ENCODE results near the gene CNIH3. TPM values are rescaled to one million over a fixed set of nuclear protein-coding genes. Genes with fewer than 3 reads are reported as not detected.

Gene CNIH3
- total RNA-seq, 1 donor from 2014 or later: 0.53 TPM

DNA sequence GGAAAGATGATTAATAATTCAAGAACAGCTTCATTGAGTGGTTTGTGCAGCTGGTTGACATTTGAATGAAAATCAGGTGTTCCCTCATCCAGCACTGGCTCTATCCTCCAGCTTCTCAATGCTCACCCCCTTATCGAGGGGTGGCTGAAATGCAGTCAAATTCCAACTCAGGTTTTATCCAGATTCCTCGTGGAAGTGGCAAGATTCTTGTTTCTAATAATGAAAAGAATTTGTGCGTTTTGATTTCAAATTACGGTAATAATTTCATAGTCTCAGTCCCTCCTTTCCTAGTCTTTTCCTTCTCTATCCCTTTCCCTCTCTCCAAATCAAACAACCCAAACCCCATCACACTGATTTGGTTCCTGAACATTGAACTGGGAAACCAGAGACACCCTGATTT lies 3.1 kb downstream of the CNIH3 start:
- FAIRE-seq (no peak), DNase-seq (ENCODE audit: low read depth) (no peak)
- TF ChIP-seq, protein P1, sequence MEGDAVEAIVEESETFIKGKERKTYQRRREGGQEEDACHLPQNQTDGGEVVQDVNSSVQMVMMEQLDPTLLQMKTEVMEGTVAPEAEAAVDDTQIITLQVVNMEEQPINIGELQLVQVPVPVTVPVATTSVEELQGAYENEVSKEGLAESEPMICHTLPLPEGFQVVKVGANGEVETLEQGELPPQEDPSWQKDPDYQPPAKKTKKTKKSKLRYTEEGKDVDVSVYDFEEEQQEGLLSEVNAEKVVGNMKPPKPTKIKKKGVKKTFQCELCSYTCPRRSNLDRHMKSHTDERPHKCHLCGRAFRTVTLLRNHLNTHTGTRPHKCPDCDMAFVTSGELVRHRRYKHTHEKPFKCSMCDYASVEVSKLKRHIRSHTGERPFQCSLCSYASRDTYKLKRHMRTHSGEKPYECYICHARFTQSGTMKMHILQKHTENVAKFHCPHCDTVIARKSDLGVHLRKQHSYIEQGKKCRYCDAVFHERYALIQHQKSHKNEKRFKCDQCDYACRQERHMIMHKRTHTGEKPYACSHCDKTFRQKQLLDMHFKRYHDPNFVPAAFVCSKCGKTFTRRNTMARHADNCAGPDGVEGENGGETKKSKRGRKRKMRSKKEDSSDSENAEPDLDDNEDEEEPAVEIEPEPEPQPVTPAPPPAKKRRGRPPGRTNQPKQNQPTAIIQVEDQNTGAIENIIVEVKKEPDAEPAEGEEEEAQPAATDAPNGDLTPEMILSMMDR (IDR thresholded peaks at IDR 0.05; ENCODE audit: insufficient read depth, low read length, severe bottlenecking): no peak
- Histone ChIP-seq H3K4me3 (ENCODE audit: low read depth, low read length) (no peak overlapping the region), H3K36me3 (ENCODE audit: control insufficient read depth, insufficient read depth, low read length) (no peaks in the 10 kb centered on the region), H3K27me3 (ENCODE audit: control insufficient read depth, insufficient read depth, low read length) (peaks cover 26% of the 10 kb centered on the region)

DNA sequence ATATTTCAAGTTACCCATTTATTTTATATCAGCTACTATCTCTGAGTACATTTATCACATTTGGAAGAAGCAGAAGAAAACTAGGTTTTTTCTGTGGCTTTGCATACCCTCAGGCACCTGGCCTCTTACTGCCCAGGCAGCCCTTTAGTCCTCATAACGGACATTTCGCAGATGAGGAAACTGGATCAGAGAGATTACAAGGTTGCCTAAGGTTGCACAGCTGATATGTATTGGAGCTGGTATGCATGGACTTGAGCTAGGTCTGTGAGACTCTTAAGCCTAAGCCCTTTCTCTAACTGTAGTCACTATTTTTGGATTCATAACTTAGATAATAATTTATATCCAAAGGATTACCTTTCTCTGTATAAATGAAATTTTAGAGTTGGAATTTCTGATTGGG lies 4.0 kb downstream of the CNIH3 start:
- no peak for DNase-seq (ENCODE audit: low read depth)
- no peaks in the 10 kb centered on the region for H3K36me3 ChIP-seq (ENCODE audit: control insufficient read depth, insufficient read depth, low read length)
- H3K4me3 ChIP-seq (ENCODE audit: low read depth, low read length): no peak overlapping the region
- no peak for FAIRE-seq
- peaks cover 26% of the 10 kb centered on the region for H3K27me3 ChIP-seq (ENCODE audit: control insufficient read depth, insufficient read depth, low read length)
- TF ChIP-seq, protein P1 (IDR thresholded peaks at IDR 0.05; ENCODE audit: insufficient read depth, low read length, severe bottlenecking): no peak

DNA sequence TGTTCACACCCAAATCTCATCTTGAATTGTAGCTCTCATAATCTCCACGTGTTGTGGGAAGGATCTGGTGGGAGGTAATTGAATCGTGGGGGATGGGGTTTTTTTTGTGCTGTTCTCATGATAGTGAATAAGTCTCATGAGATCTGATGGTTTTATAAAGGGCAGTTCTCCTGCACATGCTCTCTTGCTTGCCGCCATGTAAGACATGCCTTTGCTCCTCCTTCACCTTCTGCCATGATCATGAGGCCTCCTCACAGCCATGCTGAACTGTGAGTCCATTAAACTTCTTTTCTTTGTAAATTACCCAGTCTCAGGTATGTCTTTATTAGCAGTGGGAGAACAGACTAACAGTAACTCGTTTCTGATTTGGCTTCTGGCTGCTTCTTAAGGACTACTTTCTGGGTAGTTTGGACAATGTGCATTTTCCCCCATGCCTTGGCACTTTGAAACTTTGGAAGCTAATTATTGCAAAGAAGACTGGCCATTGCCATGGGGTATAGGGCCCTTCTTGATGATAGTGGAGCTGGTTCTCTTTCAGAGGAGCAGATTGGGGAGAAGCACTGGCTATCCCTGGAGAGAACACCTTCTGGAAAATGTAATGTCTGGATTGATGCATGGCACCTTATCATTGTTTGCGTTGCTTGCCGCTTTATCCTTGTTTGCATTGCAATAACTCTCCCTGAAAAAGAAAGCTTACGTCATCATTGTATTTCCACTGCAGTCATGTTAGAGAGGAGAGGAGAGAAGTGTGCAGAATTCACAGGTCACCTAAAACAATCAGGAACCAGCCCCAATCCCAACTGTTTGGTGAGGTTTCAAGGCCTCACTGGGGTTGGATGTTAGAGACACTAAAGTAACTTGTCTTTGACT lies 5.9 kb downstream of the CNIH3 start:
- no peaks in the 10 kb centered on the region for H3K36me3 ChIP-seq (ENCODE audit: control insufficient read depth, insufficient read depth, low read length)
- H3K27me3 ChIP-seq (ENCODE audit: control insufficient read depth, insufficient read depth, low read length): peaks cover 15% of the 10 kb centered on the region
- FAIRE-seq (no peak), DNase-seq (ENCODE audit: low read depth) (no peak)
- no peak overlapping the region for H3K4me3 ChIP-seq (ENCODE audit: low read depth, low read length)
- TF ChIP-seq, protein P1 (IDR thresholded peaks at IDR 0.05; ENCODE audit: insufficient read depth, low read length, severe bottlenecking): no peak

DNA sequence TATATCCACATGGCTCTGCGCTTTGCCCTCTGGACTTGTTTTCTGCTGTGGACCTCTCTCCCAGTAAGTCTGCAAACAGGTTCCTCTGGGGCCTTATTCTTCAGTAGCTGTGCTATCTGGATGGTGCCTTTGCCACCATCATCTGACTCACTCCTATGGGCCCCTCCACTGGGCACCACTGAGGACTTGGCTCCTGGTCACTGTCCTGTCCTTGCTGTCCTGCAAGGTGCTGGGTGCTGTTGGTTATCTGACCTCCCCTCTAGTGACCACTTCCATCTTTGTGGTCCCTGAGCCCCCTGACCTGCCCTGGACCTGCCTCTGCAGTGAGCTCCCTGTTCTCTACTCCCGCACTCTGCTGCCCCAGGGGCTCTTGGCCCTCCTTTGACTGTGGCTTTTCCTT lies 6.7 kb downstream of the CNIH3 start:
- no peak for DNase-seq (ENCODE audit: low read depth)
- FAIRE-seq: no peak
- no peaks in the 10 kb centered on the region for H3K36me3 ChIP-seq (ENCODE audit: control insufficient read depth, insufficient read depth, low read length)
- no peak overlapping the region for H3K4me3 ChIP-seq (ENCODE audit: low read depth, low read length)
- H3K27me3 ChIP-seq (ENCODE audit: control insufficient read depth, insufficient read depth, low read length): peaks cover 9% of the 10 kb centered on the region
- TF ChIP-seq, protein P1 (IDR thresholded peaks at IDR 0.05; ENCODE audit: insufficient read depth, low read length, severe bottlenecking): no peak

DNA sequence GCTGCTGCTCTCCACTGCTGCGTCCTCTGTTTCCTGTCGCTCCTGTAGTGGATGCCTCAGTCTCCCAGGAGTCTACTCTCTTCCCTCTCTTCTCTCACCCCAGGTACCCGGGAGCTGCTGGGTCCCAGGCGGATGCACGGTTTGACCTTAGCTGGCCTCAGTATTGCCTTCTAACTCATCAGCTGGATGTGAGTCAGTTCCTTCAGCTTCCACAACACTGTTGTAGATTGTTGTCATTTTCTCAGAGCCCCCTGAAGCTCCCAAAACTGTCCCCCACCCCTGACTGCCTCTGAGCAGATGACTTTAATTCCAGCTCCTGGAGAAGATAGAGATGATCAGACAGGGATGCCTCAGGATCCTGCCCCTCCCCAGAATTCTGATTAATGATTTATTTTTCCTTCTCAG lies 7.2 kb downstream of the CNIH3 start:
- H3K4me3 ChIP-seq (ENCODE audit: low read depth, low read length): no peak overlapping the region
- H3K27me3 ChIP-seq (ENCODE audit: control insufficient read depth, insufficient read depth, low read length): peaks cover 4% of the 10 kb centered on the region
- no peaks in the 10 kb centered on the region for H3K36me3 ChIP-seq (ENCODE audit: control insufficient read depth, insufficient read depth, low read length)
- DNase-seq (ENCODE audit: low read depth): peak; percentile 36
- TF ChIP-seq, protein P1 (IDR thresholded peaks at IDR 0.05; ENCODE audit: insufficient read depth, low read length, severe bottlenecking): no peak
- FAIRE-seq: no peak
